HG02623 (cell line): Measurements from ENCODE around the gene CMTM4.
"Not testable (repeated sequence)": the region's sequence is repeated elsewhere in the genome, so short reads cannot be mapped to it uniquely, and the experiment has no call there.

ENCODE experiments used
- ATAC-seq: cut with Tn5 transposase; IDR thresholded peaks from one replicate; pipeline ENCODE4 v1.9.1; 2021; ENCODE audit warnings: moderate library complexity; ENCODE audit not compliant: unreplicated experiment

The CMTM4 gene

GRCh38 chr16:66569827-66570405 lies 126.6 kb downstream of the CMTM4 start:
- ATAC-seq, result no peak

- ATAC-seq, result no peak
Observed at GRCh38 chr16:66569131-66569530, 127.4 kb downstream of the CMTM4 start.

- ATAC-seq, result no peak
Observed at GRCh38 chr16:66568355-66568754, 128.2 kb downstream of the CMTM4 start.

GRCh38 chr16:66567270-66567669 lies 129.3 kb downstream of the CMTM4 start:
- ATAC-seq, result not testable (repeated sequence)

- no peak for ATAC-seq
Observed at GRCh38 chr16:66566051-66566901, 130.3 kb downstream of the CMTM4 start, which contains the start of gene CMTM1. CMTM1 (plus strand) TSS chr16:66566439; CDS start chr16:66566514, 75 bp downstream.
